ENCODE data around the gene ZNF460.

ZNF460 gene

DNA sequence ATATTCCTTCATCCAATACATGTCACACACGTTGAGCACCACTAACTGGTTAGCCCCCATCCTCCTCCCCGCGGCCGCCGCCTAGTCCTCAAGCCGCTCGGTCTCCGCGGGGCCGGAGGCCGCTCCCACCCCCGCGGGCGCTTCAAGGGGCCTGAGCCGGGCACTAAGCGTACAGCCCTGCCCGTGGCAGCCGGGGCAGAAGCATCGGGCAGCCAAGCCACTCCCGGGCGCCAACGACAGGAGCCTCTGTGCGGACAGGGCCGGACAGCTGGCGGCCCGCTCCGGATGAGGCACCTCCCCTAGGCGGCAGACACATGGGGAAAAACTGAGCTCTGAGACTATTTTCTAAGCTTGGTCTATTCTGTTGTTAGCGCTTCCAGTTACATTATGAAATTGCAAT is 37.2 kb downstream of the ZNF460 start:
- TF ChIP-seq, protein P1, sequence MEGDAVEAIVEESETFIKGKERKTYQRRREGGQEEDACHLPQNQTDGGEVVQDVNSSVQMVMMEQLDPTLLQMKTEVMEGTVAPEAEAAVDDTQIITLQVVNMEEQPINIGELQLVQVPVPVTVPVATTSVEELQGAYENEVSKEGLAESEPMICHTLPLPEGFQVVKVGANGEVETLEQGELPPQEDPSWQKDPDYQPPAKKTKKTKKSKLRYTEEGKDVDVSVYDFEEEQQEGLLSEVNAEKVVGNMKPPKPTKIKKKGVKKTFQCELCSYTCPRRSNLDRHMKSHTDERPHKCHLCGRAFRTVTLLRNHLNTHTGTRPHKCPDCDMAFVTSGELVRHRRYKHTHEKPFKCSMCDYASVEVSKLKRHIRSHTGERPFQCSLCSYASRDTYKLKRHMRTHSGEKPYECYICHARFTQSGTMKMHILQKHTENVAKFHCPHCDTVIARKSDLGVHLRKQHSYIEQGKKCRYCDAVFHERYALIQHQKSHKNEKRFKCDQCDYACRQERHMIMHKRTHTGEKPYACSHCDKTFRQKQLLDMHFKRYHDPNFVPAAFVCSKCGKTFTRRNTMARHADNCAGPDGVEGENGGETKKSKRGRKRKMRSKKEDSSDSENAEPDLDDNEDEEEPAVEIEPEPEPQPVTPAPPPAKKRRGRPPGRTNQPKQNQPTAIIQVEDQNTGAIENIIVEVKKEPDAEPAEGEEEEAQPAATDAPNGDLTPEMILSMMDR (IDR thresholded peaks at IDR 0.05; ENCODE audit: control insufficient read depth, extremely low read depth, insufficient read depth) = no peak
- DNase-seq (ENCODE audit: low read depth) = no peak
- no peak overlapping the region for H3K4me3 ChIP-seq (ENCODE audit: low read depth, low read length)

DNA sequence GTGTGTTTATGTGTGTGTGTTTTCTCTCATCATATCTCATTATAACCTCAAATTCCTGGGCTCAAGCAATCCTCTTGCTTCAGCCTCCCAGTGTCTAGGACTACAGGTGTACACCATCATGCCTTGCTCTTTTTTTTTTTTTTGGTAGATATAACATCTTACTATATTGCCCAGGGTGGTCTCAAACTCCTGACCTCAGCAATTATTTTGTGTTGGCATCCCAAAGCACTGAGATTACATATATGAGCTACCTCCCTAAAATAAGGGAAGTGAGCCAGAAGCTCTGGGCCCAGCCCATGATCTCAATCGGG is 39.5 kb downstream of the ZNF460 start:
- TF ChIP-seq, protein P1 (IDR thresholded peaks at IDR 0.05; ENCODE audit: control insufficient read depth, extremely low read depth, insufficient read depth) = no peak
- peak overlapping the region; percentile 93 for H3K4me3 ChIP-seq (ENCODE audit: low read depth, low read length)
- DNase-seq (ENCODE audit: low read depth) = no peak

DNA sequence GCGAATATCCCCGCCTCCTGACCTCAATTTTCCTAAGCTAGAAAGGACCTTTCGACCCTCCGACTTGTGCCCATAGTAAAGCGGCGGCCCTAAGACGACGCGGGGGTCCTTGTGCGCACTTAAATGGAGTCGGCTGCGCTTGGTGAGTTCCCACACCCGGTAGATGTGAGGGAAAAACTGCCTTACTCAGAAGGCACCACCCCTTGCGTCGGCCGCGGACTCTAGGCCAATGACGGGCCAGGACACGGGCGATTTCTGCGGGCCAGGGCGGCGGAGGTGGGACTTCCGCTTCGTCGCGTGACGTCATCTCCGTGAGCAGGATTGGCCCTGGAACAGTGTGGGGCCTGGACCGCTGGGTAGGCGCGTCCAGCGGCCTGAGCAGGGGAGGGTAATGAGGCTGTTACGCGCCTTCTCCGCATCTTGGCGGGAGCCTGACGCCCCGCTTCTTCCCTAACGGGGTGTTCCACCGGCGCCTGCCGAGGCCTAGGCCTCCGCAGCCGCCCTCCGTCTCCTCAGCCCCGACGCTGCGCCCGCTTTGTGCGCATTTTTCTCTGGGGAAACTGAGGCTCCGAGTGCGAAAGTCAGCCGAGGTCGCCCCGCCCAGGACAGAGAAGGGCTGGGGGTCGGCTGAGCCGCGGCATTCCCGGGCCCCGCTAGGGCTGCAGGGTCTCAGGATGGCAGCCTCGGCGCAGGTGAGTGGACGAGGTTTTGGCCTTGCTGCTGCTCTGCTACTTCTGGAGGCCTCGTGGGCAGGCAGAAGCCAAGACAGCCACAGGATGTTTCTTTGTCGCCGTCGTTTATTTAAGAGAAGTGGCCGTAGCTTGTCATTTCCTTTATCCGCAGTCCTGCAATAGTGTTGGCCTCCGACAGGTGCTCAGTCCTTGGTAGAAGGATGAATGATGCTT is 40.1 kb downstream of the ZNF460 start, which contains the start of gene ZNF543:
Gene ZNF543, plus strand, starts transcription at position 293 of the 905 bp plus-strand sequence. Its CDS starts 382 bp downstream, at position 675.
- TF ChIP-seq, protein P1 (IDR thresholded peaks at IDR 0.05; ENCODE audit: control insufficient read depth, extremely low read depth, insufficient read depth) = no peak
- peak; percentile 86 for DNase-seq (ENCODE audit: low read depth)
- peak within 1 kb of the TSS; percentile 93 for H3K4me3 ChIP-seq (ENCODE audit: low read depth, low read length)

DNA sequence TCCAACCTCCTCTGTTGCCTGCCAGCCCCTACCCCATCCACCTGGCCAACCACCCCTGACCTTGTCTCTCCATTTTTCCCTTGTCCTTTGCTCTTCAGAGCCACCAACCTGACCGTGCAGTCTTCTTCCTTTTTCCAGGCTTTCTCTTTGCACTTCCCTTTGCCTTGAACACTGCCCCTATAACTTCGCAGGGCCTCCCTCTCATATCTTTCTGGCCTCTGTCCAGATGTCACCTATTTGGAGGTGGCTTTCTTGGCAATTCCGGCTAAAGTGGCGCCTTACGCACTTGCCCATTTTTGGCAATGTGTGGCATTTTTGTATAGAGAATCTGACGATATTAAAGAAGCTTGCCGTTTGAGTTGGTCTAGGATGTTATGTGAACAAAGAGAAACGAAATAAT is 40.8 kb downstream of the ZNF460 start:
- TF ChIP-seq, protein P1 (IDR thresholded peaks at IDR 0.05; ENCODE audit: control insufficient read depth, extremely low read depth, insufficient read depth) = no peak
- no peak for DNase-seq (ENCODE audit: low read depth)
- peak overlapping the region; percentile 93 for H3K4me3 ChIP-seq (ENCODE audit: low read depth, low read length)

DNA sequence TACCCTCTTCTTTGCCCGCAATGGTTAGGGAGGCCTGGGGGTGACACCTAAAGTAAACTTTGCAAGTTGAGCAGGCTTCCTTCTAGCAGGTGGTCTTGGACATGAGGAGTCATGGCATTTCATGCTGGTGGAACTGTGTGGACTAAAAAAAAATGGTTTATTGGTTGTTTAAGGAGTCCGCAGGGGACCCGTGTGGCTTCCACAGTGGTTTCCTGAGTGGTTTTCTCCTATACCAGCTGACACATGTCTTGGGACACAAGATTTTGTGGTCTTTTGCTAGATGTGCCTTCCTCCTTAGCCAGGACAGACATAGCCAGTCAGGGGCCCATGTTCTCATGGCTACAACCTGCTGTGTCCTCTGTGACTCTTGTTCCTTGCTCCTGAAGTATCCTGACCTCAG is 41.5 kb downstream of the ZNF460 start:
- DNase-seq (ENCODE audit: low read depth) = no peak
- peak overlapping the region; percentile 93 for H3K4me3 ChIP-seq (ENCODE audit: low read depth, low read length)
- TF ChIP-seq, protein P1 (IDR thresholded peaks at IDR 0.05; ENCODE audit: control insufficient read depth, extremely low read depth, insufficient read depth) = no peak

DNA sequence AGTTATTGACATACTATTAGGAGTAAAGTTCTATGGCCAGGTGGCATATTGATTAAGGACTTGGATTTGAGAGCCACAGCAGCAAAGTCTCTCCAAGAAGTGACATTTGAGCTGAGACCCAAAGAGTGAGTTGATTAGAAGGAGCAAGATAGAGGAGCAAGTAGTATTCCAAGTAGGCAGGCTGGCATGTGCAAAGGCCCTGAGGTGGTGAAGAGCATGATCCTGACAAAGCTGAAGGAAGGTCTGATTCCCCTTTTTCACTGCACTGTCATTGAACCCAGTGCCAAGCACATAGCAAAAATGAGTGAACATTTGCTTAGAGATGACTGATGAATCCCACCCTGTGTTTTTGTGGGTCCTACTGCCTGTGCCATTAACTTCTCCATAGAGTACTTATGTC is 44.7 kb downstream of the ZNF460 start:
- no peak for DNase-seq (ENCODE audit: low read depth)
- TF ChIP-seq, protein P1 (IDR thresholded peaks at IDR 0.05; ENCODE audit: control insufficient read depth, extremely low read depth, insufficient read depth) = no peak
- H3K4me3 ChIP-seq (ENCODE audit: low read depth, low read length) = no peak overlapping the region

DNA sequence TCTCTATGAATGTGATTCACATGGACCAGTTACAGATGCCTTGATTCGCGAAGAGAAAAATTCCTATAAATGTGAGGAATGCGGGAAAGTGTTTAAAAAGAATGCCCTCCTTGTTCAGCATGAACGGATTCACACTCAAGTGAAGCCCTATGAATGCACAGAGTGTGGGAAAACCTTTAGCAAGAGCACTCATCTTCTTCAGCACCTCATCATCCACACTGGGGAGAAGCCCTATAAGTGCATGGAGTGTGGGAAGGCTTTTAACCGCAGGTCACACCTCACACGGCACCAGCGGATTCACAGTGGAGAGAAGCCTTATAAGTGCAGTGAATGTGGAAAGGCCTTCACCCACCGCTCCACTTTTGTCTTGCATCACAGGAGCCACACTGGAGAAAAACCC is 47.7 kb downstream of the ZNF460 start:
- DNase-seq (ENCODE audit: low read depth) = no peak
- TF ChIP-seq, protein P1 (IDR thresholded peaks at IDR 0.05; ENCODE audit: control insufficient read depth, extremely low read depth, insufficient read depth) = no peak
- no peak overlapping the region for H3K4me3 ChIP-seq (ENCODE audit: low read depth, low read length)
